ENCODE results near the gene KATNAL1. TPM values are rescaled to one million over a fixed set of nuclear protein-coding genes. Genes with fewer than 3 reads are reported as not detected.

Gene KATNAL1
- total RNA-seq, 1 experiment from 2014 or later = 11.2 TPM

DNA sequence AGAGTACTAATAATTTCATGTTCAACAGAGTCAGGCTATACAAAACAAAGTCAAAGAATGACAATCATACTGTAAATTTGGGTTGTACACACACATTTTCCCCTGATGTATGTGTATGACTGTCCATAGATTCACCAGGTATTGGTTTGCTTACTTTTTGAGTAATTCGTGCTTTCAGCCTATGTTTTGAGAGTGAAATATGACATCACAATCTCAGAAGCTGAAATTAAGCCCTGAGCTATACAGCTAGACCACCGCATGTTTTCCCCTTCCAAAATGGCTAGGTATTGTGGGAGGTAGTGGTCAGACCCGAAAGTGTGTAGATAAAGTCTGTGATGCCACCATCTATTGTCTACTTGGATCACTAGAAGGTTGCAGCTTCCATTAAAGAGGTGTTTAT lies 102.8 kb downstream of the KATNAL1 start:
- Histone ChIP-seq H2BK15ac (ENCODE audit: low read depth, low read length) (no peak overlapping the region), H3T11ph (ENCODE audit: low read length) (no peak overlapping the region), H3K9ac (ENCODE audit: extremely low read depth, insufficient read length, low read length) (no peak overlapping the region), H4K8ac (replicated peaks; ENCODE audit: insufficient read length, low read depth, low read length) (no peak overlapping the region), H3K79me2 (ENCODE audit: insufficient read depth, low read length) (no peaks in the 10 kb centered on the region), H3K23ac (ENCODE audit: insufficient read length, low read depth, low read length) (no peak overlapping the region), H2AFZ (ENCODE audit: low read length) (no peak overlapping the region), H4K91ac (ENCODE audit: insufficient read length, low read depth, low read length) (no peak overlapping the region), H3K4ac (ENCODE audit: low read depth, low read length) (no peak overlapping the region), H3K4me2 (ENCODE audit: insufficient read depth, insufficient read length, low read length) (no peak overlapping the region), H3K4me1 (ENCODE audit: insufficient read depth, low read length) (no peaks in the 10 kb centered on the region; the same call in 1 of the 2 replicates), H3K27ac (ENCODE audit: insufficient read length, low read depth, low read length) (no peak overlapping the region), H3K56ac (ENCODE audit: insufficient read length, low read depth, low read length) (no peak overlapping the region), H3K9me3 (ENCODE audit: control insufficient read depth, low read depth, low read length) (no peaks in the 10 kb centered on the region), H2BK12ac (ENCODE audit: insufficient read length, low read depth, low read length) (no peak overlapping the region), H2BK5ac (ENCODE audit: insufficient read length, low read length) (no peak overlapping the region), H3K14ac (ENCODE audit: insufficient read depth, low read length) (no peak overlapping the region), H3K27me3 (ENCODE audit: insufficient read depth, low read length) (no peaks in the 10 kb centered on the region), H2BK20ac (ENCODE audit: low read depth, low read length, poor library complexity, severe bottlenecking) (no peak overlapping the region), H3K79me1 (ENCODE audit: insufficient read depth, low read depth, low read length, poor library complexity, severe bottlenecking) (no peaks in the 10 kb centered on the region), H2BK120ac (ENCODE audit: low read depth, low read length, poor library complexity, severe bottlenecking) (no peak overlapping the region), H4K5ac (ENCODE audit: insufficient read length, low read depth, low read length) (no peak overlapping the region), H3K23me2 (ENCODE audit: insufficient read length, low read depth, low read length, poor library complexity, severe bottlenecking) (no peaks in the 10 kb centered on the region), H3K18ac (ENCODE audit: insufficient read length, low read depth, low read length) (no peak overlapping the region), H4K20me1 (ENCODE audit: control insufficient read depth, insufficient read depth, insufficient read length) (no peaks in the 10 kb centered on the region), H2AK5ac (ENCODE audit: insufficient read length, low read length) (no peak overlapping the region)
- TF ChIP-seq, protein P1, sequence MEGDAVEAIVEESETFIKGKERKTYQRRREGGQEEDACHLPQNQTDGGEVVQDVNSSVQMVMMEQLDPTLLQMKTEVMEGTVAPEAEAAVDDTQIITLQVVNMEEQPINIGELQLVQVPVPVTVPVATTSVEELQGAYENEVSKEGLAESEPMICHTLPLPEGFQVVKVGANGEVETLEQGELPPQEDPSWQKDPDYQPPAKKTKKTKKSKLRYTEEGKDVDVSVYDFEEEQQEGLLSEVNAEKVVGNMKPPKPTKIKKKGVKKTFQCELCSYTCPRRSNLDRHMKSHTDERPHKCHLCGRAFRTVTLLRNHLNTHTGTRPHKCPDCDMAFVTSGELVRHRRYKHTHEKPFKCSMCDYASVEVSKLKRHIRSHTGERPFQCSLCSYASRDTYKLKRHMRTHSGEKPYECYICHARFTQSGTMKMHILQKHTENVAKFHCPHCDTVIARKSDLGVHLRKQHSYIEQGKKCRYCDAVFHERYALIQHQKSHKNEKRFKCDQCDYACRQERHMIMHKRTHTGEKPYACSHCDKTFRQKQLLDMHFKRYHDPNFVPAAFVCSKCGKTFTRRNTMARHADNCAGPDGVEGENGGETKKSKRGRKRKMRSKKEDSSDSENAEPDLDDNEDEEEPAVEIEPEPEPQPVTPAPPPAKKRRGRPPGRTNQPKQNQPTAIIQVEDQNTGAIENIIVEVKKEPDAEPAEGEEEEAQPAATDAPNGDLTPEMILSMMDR (conservative IDR thresholded peaks at IDR 0.05) = no peak
- no peaks in the 10 kb centered on the region for H3K9me3 Mint-ChIP-seq
- no peaks in the 10 kb centered on the region for H3K4me1 Mint-ChIP-seq
- peaks cover 3 to 19% (median 15%) of the 10 kb centered on the region in 3 experiments; a peak in 5 of 7 replicates for H3K36me3 Mint-ChIP-seq (ENCODE audit: insufficient read depth in 1 of 3, low read depth in 3 of 3)
- DNase-seq = no peak
- no peaks in the 10 kb centered on the region for H3K27me3 Mint-ChIP-seq (ENCODE audit: low read depth)
- H3K27ac Mint-ChIP-seq = no peak overlapping the region
- no peak overlapping the region for H3K4me3 Mint-ChIP-seq
- no CpG with 5 or more reads among the region's 3 CpGs for WGBS (ENCODE audit: extremely low coverage, insufficient read length, low lambda C conversion rate)
